Measurements from ENCODE around the gene C2CD2. TPM values are rescaled to one million over a fixed set of nuclear protein-coding genes. Genes with fewer than 3 reads are reported as not detected.
A peak's percentile ranks its signal among the peaks of the same experiment; 100 is the strongest.

The C2CD2 gene
- total RNA-seq, 4 donors from 2014 or later, result 11.6 to 25.3 (median 18.9) TPM

DNA sequence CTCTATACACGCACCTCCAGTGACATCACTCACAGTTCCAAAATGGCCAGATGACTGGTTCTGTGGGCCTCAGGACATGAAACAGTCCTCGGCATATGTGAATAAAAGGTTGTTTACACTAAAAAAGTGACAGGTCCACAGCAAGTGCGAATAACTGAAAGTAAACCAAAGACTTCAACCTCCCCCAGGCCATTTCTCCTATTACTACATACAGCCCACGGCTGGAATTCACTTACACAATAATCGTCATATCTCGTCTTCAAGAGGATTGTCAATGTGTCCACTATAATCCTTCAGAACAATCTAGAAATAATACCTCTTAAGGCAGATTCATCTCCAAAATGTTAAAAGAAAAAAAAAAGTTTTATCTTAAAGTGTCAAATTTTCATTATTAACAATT lies 72.8 kb downstream of the C2CD2 start:
- Histone ChIP-seq H3K27me3 (no peaks in the 10 kb centered on the region), H3K36me3 (peaks cover 0 to 4% (median 0%) of the 10 kb centered on the region in 4 donors), H3K4me3 (no peak overlapping the region), H3K27ac (replicated peaks in 1 of 4) (no peak overlapping the region), H3K4me1 (peaks cover 4 to 30% (median 28%) of the 10 kb centered on the region in 4 donors), H3K9me3 (no peaks in the 10 kb centered on the region)
- DNase-seq (ENCODE audit: extremely low spot score), result no peak
- 95% methylated on average over 6 of the region's 6 CpGs for WGBS
- intact Hi-C loops (cut with DNase I), result no loop called here
- TF ChIP-seq, protein P1, sequence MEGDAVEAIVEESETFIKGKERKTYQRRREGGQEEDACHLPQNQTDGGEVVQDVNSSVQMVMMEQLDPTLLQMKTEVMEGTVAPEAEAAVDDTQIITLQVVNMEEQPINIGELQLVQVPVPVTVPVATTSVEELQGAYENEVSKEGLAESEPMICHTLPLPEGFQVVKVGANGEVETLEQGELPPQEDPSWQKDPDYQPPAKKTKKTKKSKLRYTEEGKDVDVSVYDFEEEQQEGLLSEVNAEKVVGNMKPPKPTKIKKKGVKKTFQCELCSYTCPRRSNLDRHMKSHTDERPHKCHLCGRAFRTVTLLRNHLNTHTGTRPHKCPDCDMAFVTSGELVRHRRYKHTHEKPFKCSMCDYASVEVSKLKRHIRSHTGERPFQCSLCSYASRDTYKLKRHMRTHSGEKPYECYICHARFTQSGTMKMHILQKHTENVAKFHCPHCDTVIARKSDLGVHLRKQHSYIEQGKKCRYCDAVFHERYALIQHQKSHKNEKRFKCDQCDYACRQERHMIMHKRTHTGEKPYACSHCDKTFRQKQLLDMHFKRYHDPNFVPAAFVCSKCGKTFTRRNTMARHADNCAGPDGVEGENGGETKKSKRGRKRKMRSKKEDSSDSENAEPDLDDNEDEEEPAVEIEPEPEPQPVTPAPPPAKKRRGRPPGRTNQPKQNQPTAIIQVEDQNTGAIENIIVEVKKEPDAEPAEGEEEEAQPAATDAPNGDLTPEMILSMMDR (IDR thresholded peaks at IDR 0.05), result no peak
- TF ChIP-seq POLR2AphosphoS5 (IDR thresholded peaks at IDR 0.05), result no peak
- no peak for TF ChIP-seq POLR2A (IDR thresholded peaks at IDR 0.05; ENCODE audit: low read depth)
- TF ChIP-seq EP300 (IDR thresholded peaks at IDR 0.05), result no peak

DNA sequence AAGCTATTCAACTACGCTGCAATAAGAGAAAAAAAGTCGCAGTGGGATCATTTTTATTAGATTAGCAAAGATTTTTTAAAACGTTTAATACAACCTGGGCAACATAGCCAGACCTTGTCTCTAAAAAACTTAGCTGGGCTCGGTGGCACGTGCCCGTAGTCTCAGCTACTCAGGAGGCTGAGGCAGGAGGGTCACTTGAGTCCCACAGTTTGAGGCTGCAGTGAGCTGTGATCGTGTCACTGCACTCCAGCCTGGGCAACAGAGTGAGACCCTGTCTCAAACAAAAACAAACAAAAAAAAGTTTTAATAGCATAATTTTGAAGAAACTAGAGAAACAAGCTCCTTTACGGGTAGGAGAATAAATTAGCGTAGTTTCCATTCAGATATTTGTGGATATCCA lies 73.7 kb downstream of the C2CD2 start:
- TF ChIP-seq EP300 (IDR thresholded peaks at IDR 0.05) (no peak), POLR2A (IDR thresholded peaks at IDR 0.05; ENCODE audit: low read depth) (no peak), POLR2AphosphoS5 (IDR thresholded peaks at IDR 0.05) (no peak)
- TF ChIP-seq, protein P1 (IDR thresholded peaks at IDR 0.05), result no peak
- Histone ChIP-seq H3K9me3 (no peaks in the 10 kb centered on the region), H3K4me3 (peak overlapping the region; percentile 83 to 95 (median 84)), H3K27me3 (no peaks in the 10 kb centered on the region), H3K36me3 (peaks cover 0 to 4% (median 0%) of the 10 kb centered on the region in 4 donors), H3K4me1 (peaks cover 4 to 30% (median 28%) of the 10 kb centered on the region in 4 donors), H3K27ac (replicated peaks in 1 of 4) (no peak overlapping the region)
- DNase-seq (ENCODE audit: extremely low spot score), result no peak
- WGBS, result 90% methylated on average over 9 of the region's 9 CpGs
- intact Hi-C loops (cut with DNase I), result no loop called here

DNA sequence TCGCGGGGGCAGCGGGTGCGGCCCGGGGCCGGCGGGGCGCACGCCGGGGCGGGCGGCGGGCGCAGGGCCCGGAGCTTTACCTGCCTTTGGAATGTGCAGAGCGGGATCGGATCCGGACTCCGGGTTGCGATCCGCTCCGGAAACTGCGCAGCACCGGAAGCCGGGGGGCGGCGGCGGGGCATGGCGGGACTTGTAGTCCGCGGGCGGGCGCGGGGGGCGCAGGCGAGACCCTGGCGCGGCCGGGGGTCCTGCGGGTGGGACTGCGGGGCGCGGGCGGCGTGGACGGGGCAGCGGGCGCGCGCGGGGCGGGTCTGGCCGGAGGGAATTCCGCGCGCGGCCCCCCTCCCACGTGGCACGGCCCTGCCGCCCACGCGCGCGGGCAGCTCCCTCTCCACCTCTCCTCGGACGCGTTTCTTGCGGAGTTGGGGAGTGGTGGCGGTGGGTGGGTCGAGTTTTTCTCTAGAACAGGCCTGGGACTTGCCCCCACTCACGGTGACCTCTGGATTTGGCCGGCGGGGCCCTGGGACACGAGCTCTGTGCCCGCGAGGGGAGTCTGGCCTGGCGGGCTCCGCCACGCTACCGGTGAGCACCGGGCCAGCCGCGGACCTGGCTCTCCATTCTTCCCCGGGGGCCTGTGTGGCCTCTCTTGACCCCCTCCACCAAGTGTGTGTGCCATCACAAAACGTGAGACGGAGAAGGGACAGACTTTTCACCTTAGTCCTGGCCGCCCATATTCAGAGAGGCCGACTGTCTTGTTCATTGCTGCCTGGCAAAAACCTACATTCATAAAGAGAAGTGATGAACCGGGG lies 74.4 kb downstream of the C2CD2 start, which contains the start of gene PRDM15:
TSS of gene PRDM15 (minus strand) at position 155 of the 809 bp plus-strand sequence. CDS start 18,981 bp downstream, outside the sequence.
- Histone ChIP-seq H3K36me3 (no peaks in the 10 kb centered on the region), H3K4me3 (peak within 1 kb of the TSS; percentile 83 to 95 (median 84)), H3K4me1 (peaks cover 4 to 30% (median 28%) of the 10 kb centered on the region in 4 donors), H3K27ac (replicated peaks in 1 of 4) (peak within 1 kb of the TSS; percentile 76 to 89 (median 80)), H3K9me3 (no peaks in the 10 kb centered on the region), H3K27me3 (no peaks in the 10 kb centered on the region)
- WGBS, result 2% methylated on average over 23 of the region's 89 CpGs
- no peak for DNase-seq (ENCODE audit: extremely low spot score)
- TF ChIP-seq, protein P1 (IDR thresholded peaks at IDR 0.05), result no peak
- intact Hi-C loops (cut with DNase I), result loop anchor here (5.0 kb wide), 1 partner anchor 133 kb away; the partner anchor contains the start of gene ZBTB21

DNA sequence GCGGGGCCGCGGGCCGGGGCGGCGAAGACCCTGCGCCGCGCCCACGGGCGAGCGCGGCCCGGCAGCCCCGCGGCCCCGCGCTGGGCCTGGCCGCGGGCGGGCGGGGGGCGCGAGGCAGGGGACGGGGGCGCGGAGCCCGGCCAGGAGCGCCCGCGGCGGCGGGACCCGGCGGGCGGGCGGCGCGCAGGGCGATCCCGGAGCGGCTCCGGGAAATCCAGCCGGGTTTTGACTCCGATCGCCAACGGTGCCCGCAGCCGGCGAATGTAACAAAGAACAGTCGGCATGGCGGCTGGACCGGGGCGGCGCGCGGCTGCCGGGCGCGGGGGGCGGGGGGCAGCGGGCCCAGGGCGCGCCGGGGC lies 75.0 kb downstream of the C2CD2 start:
- TF ChIP-seq EP300 (IDR thresholded peaks at IDR 0.05) (no peak), POLR2AphosphoS5 (IDR thresholded peaks at IDR 0.05) (peak in 1 of 2 donors; percentile 35)
- no CpG with 5 or more reads among the region's 65 CpGs for WGBS
- Histone ChIP-seq H3K27me3 (no peaks in the 10 kb centered on the region), H3K4me1 (peaks cover 4 to 30% (median 28%) of the 10 kb centered on the region in 4 donors), H3K4me3 (peak overlapping the region; percentile 83 to 95 (median 84)), H3K36me3 (no peaks in the 10 kb centered on the region), H3K9me3 (no peaks in the 10 kb centered on the region), H3K27ac (replicated peaks in 1 of 4) (peak overlapping the region in 3 of 4 donors; percentile 69 to 82 (median 70))
- DNase-seq (ENCODE audit: extremely low spot score), result no peak
- intact Hi-C loops (cut with DNase I), result loop anchor here (5.0 kb wide), 1 partner anchor 133 kb away; the partner anchor contains the start of gene ZBTB21

All from esophagus muscularis mucosa (tissue), 4 donors.